NCI-H2107 treated with DMSO at 0.1 percent for 48 hours (cell line): Measurements from ENCODE around the gene ITGBL1.

Source experiments
- DNase-seq: peaks from one replicate; lab custom pipeline; 2025; ENCODE audit not compliant: unreplicated experiment; lab: John Stamatoyannopoulos, UW

The ITGBL1 gene

GRCh38 chr13:101691341-101691860, 238.9 kb downstream of the ITGBL1 start:
- no peak for DNase-seq

GRCh38 chr13:101695870-101696516, 243.5 kb downstream of the ITGBL1 start:
- DNase-seq: no peak

- DNase-seq: no peak
Observed at GRCh38 chr13:101697745-101698144, 245.3 kb downstream of the ITGBL1 start.

- no peak for DNase-seq
Observed at GRCh38 chr13:101698400-101698799, 245.9 kb downstream of the ITGBL1 start.

- no peak for DNase-seq
Observed at GRCh38 chr13:101700598-101700997, 248.1 kb downstream of the ITGBL1 start.

- DNase-seq: no peak
Observed at GRCh38 chr13:101703081-101703480, 250.6 kb downstream of the ITGBL1 start.

- DNase-seq: no peak
Observed at GRCh38 chr13:101703838-101704237, 251.4 kb downstream of the ITGBL1 start.

- peak; percentile 43 for DNase-seq
Observed at GRCh38 chr13:101706651-101707050, 254.2 kb downstream of the ITGBL1 start.

GRCh38 chr13:101707659-101708058, 255.2 kb downstream of the ITGBL1 start:
- DNase-seq: no peak

GRCh38 chr13:101708115-101708514, 255.6 kb downstream of the ITGBL1 start:
- no peak for DNase-seq

GRCh38 chr13:101709952-101710351, 257.5 kb downstream of the ITGBL1 start:
- no peak for DNase-seq

- DNase-seq: no peak
Observed at GRCh38 chr13:101711307-101712025, 259.0 kb downstream of the ITGBL1 start.

- DNase-seq: no peak
Observed at GRCh38 chr13:101712026-101712348, 259.5 kb downstream of the ITGBL1 start.

GRCh38 chr13:101714195-101714594, 261.7 kb downstream of the ITGBL1 start:
- no peak for DNase-seq

GRCh38 chr13:101717353-101717752, 264.9 kb downstream of the ITGBL1 start:
- no peak for DNase-seq

GRCh38 chr13:101718496-101718895, 266.0 kb downstream of the ITGBL1 start:
- DNase-seq: no peak

GRCh38 chr13:101726681-101727080, 274.2 kb downstream of the ITGBL1 start:
- DNase-seq: no peak

- peak; percentile 18 for DNase-seq
Observed at GRCh38 chr13:101727118-101727517, 274.6 kb downstream of the ITGBL1 start.

- no peak for DNase-seq
Observed at GRCh38 chr13:101728021-101728420, 275.5 kb downstream of the ITGBL1 start.

GRCh38 chr13:101728615-101729014, 276.1 kb downstream of the ITGBL1 start:
- DNase-seq: no peak

GRCh38 chr13:101730420-101731000, 278.0 kb downstream of the ITGBL1 start:
- no peak for DNase-seq

GRCh38 chr13:101736566-101736965, 284.1 kb downstream of the ITGBL1 start:
- DNase-seq: no peak
